Ishikawa (cell line): ENCODE results near the gene SLC1A2.

Source experiments
- CEBPB ChIP-seq: IDR thresholded peaks from 2 replicates; pipeline ENCODE4 v1.6.1; 2012
- EP300 ChIP-seq: IDR thresholded peaks from 2 replicates; pipeline ENCODE4 v1.6.1; 2012; ENCODE audit warnings: borderline replicate concordance
- NFIC ChIP-seq: IDR thresholded peaks from 2 replicates; pipeline ENCODE4 v1.6.1; 2012
- RAD21 ChIP-seq: IDR thresholded peaks from 2 replicates; pipeline ENCODE4 v1.6.1; 2012; ENCODE audit warnings: low read depth
- TAF1 ChIP-seq: IDR thresholded peaks from 2 replicates; pipeline ENCODE4 v1.6.1; 2012; ENCODE audit warnings: low read depth, mild to moderate bottlenecking
- TEAD4 ChIP-seq: IDR thresholded peaks from 2 replicates; pipeline ENCODE4 v1.6.1; 2012
- YY1 ChIP-seq: IDR thresholded peaks from 2 replicates; pipeline ENCODE4 v1.6.1; 2012; ENCODE audit warnings: low read depth
- TF ChIP-seq, protein P1 (sequence below): IDR thresholded peaks from 2 replicates; pipeline ENCODE4 v1.6.1; 2012; ENCODE audit warnings: low read depth, mild to moderate bottlenecking

DNA sequence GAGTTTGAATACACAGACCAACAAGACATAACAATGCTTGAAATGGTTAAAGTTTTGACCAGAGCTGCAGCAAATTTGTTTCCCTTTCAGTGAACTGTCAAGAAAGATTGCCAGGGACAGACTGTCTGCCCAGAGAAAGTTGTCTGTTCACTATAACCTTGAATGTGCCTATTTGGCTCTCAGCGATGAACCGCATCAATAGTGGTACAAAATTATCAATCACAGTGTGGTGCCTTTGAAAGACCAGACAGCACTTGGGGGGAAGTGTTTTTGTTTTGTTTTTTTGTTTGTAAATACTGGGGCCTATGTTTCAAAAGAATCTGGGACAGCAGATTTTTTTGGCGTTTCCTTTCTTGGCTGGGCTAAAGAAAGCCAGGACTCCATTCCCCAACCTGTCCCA lies 157.3 kb downstream of the SLC1A2 start:
- TF ChIP-seq CEBPB (no peak), TEAD4 (no peak), RAD21 (no peak), YY1 (no peak), TAF1 (no peak), EP300 (no peak), NFIC (no peak)
- TF ChIP-seq, protein P1, sequence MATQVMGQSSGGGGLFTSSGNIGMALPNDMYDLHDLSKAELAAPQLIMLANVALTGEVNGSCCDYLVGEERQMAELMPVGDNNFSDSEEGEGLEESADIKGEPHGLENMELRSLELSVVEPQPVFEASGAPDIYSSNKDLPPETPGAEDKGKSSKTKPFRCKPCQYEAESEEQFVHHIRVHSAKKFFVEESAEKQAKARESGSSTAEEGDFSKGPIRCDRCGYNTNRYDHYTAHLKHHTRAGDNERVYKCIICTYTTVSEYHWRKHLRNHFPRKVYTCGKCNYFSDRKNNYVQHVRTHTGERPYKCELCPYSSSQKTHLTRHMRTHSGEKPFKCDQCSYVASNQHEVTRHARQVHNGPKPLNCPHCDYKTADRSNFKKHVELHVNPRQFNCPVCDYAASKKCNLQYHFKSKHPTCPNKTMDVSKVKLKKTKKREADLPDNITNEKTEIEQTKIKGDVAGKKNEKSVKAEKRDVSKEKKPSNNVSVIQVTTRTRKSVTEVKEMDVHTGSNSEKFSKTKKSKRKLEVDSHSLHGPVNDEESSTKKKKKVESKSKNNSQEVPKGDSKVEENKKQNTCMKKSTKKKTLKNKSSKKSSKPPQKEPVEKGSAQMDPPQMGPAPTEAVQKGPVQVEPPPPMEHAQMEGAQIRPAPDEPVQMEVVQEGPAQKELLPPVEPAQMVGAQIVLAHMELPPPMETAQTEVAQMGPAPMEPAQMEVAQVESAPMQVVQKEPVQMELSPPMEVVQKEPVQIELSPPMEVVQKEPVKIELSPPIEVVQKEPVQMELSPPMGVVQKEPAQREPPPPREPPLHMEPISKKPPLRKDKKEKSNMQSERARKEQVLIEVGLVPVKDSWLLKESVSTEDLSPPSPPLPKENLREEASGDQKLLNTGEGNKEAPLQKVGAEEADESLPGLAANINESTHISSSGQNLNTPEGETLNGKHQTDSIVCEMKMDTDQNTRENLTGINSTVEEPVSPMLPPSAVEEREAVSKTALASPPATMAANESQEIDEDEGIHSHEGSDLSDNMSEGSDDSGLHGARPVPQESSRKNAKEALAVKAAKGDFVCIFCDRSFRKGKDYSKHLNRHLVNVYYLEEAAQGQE: no peak
